Hepatocyte (in vitro differentiated cells): ENCODE data around the gene RAP1GDS1.

Experiments
- EZH2 ChIP-seq: fragments of 200-600 bp; sonication (generic); IDR thresholded peaks from 2 replicates; pipeline ENCODE4 v1.6.1; 2016; ENCODE audit warnings: antibody characterized with exemption, mild to moderate bottlenecking, borderline replicate concordance
- EZH2phosphoT487 ChIP-seq: fragments of 200-600 bp; sonication (generic); IDR thresholded peaks from one replicate; pipeline ENCODE4 v1.6.1; 2018; ENCODE audit warnings: antibody characterized with exemption, mild to moderate bottlenecking, low read depth, moderate library complexity; ENCODE audit not compliant: unreplicated experiment, severe bottlenecking
- TF ChIP-seq, protein P1 (sequence below): fragments of 200-600 bp; sonication (generic); IDR thresholded peaks from 2 replicates; pipeline ENCODE4 v1.5.1; 2016; ENCODE audit warnings: antibody characterized with exemption, mild to moderate bottlenecking; ENCODE audit not compliant: poor library complexity

DNA sequence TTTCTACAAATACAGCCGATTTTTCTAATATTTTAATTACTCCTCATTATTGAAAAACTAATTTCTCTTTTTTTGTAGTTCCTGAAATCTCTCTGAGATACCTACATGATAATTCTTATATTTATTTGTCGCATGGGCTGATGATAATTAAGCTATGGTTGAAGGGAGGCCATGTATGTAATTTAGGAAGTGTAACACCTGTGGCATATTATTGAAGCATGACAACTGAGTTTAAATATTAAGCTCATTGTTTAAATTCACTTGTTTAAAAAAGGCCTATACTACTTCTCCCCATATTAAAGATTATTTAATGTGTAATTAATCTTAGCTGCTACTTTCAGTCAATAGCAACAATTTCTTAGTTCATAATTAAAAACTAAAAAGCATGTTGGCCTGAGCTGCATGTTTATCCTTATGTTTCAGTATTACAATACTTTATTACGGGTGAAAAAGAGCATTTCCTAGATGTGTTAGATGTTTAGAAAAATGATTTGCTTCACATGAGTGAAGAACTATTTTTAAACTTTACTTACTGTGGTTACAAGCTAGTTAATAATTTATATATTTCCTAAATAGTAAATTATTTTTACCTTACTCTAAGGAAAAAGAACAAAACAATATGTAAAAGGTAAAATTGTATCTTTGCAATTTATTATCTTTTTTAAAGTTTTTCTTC is 122.4 kb downstream of the RAP1GDS1 start:
- TF ChIP-seq, protein P1, sequence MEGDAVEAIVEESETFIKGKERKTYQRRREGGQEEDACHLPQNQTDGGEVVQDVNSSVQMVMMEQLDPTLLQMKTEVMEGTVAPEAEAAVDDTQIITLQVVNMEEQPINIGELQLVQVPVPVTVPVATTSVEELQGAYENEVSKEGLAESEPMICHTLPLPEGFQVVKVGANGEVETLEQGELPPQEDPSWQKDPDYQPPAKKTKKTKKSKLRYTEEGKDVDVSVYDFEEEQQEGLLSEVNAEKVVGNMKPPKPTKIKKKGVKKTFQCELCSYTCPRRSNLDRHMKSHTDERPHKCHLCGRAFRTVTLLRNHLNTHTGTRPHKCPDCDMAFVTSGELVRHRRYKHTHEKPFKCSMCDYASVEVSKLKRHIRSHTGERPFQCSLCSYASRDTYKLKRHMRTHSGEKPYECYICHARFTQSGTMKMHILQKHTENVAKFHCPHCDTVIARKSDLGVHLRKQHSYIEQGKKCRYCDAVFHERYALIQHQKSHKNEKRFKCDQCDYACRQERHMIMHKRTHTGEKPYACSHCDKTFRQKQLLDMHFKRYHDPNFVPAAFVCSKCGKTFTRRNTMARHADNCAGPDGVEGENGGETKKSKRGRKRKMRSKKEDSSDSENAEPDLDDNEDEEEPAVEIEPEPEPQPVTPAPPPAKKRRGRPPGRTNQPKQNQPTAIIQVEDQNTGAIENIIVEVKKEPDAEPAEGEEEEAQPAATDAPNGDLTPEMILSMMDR, result no peak
- TF ChIP-seq EZH2phosphoT487, result no peak
- TF ChIP-seq EZH2, result no peak
